ENCODE measurements around the gene PTGS1.
"Not testable (repeated sequence)": the region's sequence is repeated elsewhere in the genome, so short reads cannot be mapped to it uniquely, and the experiment has no call there.

The PTGS1 gene

GRCh38 chr9:122347348-122348287 is 23.2 kb upstream of the PTGS1 start:
- DNase-seq, result peak; percentile 57

DNA sequence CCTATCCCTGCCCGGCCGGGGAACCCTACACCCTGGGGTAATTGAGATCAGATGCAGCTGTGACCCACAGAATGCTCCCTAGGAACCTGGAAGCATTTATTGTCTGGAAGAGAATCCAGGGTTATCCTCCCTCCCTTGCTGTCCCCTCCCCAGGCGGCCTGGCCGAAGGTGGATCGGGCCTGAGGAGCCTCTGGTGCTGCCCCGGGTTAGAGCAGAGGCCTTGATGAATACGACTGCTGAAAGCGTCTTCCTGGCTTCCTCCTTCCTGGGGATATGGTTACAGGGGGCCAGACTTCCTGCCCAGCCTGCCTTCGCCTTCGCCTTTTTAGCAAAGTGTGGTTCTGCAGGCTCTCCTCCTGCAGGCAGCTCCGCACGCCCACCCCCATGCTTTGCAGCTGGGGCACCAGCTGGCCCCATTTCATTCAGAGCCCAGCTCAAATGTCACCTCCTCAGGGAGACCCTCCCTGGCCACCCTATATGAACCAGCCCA is 22.5 kb upstream of the PTGS1 start:
- no peak for DNase-seq

- no peak for DNase-seq
These were observed 22.0 kb upstream of the PTGS1 start for GRCh38 chr9:122348791-122349190.

GRCh38 chr9:122349201-122349600 is 21.6 kb upstream of the PTGS1 start:
- no peak for DNase-seq

GRCh38 chr9:122350577-122351355 is 20.1 kb upstream of the PTGS1 start:
- peak; percentile 83 for DNase-seq

DNA sequence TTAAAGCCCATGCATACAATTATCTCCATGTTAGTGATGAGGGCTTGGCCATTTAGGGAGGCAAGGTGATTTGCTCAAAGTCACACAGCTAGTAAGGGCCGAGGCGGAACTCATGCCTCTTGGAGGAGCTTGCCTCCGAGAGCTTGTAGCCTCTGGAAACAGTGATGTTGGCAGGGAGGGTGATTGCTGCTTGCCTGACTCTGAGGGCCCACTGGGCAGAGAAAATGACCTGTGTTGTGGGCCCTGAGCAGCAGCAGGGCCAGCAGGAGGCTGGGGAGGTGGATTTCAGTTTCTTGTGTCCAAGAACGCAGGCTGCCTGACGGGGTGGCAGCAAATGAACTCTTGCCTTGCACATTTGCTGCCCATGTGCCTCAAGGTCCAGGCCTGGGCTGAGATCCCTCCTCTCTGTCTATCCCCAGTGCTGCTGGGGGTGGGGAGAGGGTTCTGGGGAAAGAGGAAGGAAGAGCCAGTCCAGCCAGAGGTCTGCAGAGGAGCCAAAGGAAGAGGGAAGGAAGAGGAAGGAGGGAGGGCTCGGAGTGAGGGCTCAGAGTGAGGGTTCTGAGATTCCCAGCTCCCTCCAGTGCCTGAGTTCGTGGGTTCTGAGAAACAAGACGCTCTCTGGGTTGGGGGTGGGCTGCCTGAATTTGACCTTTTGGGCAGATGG is 16.2 kb upstream of the PTGS1 start:
- DNase-seq, result no peak

GRCh38 chr9:122355336-122355875 is 15.4 kb upstream of the PTGS1 start:
- DNase-seq, result no peak

DNA sequence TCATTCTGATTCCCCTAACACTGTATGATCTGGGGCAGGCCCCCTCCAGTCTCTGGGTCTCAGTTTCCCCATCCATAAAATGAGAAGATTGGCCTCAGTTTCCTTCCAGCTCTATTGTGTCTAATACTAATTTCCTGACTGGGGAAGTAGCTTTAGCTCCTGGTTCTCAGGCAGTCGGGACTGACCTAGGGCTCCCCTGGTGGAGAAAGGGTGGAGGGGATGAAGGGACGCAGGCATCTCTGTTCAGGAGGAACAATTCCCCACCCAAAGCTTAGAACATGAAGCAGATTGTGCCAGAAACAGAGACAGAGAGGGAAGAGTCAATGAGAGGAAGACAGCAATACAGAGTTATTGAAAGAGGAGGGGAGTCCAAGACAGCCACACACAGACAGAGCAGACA is 14.2 kb upstream of the PTGS1 start:
- DNase-seq, result peak; percentile 18

- DNase-seq, result no peak
These were observed 9.9 kb upstream of the PTGS1 start for GRCh38 chr9:122360891-122361290.

DNA sequence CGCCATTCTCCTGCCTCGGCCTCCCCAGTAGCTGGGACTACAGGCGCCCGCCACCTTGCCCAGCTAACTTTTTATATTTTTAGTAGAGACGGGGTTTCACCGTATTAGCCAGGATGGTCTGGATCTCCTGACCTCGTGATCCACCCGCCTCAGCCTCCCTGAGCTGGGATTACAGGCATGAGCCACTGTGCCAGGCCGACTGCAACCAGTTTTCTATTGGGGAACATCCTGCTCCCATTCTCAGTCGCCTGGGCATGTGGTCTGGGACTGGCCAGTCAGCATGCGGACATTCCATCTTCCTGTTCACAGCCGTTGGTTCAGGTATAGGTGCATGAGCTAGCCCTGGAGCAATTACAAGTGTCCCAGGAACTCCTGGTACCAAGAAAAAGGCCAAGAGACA is 7.7 kb upstream of the PTGS1 start:
- DNase-seq, result not testable (repeated sequence)

- no peak for DNase-seq
These were observed 6.6 kb upstream of the PTGS1 start for GRCh38 chr9:122364117-122364782.

GRCh38 chr9:122364783-122365150 is 6.1 kb upstream of the PTGS1 start:
- no peak for DNase-seq

GRCh38 chr9:122366074-122366660 is 4.7 kb upstream of the PTGS1 start:
- DNase-seq, result no peak

DNA sequence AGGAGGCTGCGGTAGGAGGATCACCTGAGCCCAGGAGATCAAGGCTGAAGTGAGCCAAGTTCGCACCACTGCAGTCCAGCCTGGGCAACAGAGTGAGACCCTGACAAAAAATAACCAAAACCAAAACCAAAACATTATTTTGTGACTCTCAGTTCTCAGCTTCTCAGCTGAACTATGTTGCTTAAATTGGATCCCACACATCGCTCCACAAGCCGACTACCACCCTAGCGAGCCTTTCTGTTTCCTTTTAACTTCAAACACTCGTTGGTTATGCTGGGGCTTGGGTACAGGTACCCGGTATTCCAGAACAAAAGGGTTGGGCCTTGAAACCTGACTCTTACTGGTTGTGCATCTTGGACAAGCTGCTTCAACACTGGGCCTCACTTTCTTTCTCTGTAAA is 3.8 kb upstream of the PTGS1 start:
- no peak for DNase-seq

- DNase-seq, result no peak
These were observed 2.9 kb upstream of the PTGS1 start for GRCh38 chr9:122367774-122368460.

DNA sequence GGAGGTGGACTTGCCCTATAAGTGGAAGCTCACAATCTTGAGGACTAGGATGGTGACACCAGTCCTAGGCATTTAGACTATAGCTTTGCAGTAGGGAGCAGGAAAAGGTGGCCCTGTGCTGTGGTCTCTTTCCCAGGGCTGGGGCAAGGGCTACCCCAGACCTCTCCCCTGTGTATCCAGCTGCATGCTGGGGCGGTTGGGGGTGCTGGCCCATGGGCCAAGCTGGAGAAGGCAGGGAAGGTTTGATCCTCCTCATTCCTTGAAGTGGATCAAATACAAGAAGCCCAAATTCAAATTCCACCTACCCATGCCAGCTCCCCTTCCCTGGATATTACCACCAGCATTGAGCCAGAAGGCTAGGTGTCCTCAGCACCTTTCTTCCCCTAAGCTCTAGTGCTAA is 2.2 kb upstream of the PTGS1 start:
- no peak for DNase-seq

- DNase-seq, result peak; percentile 14
These were observed 521 bp upstream of the PTGS1 start for GRCh38 chr9:122370303-122370702.

GRCh38 chr9:122371846-122372245 is 1.0 kb downstream of the PTGS1 start:
- DNase-seq, result no peak

DNA sequence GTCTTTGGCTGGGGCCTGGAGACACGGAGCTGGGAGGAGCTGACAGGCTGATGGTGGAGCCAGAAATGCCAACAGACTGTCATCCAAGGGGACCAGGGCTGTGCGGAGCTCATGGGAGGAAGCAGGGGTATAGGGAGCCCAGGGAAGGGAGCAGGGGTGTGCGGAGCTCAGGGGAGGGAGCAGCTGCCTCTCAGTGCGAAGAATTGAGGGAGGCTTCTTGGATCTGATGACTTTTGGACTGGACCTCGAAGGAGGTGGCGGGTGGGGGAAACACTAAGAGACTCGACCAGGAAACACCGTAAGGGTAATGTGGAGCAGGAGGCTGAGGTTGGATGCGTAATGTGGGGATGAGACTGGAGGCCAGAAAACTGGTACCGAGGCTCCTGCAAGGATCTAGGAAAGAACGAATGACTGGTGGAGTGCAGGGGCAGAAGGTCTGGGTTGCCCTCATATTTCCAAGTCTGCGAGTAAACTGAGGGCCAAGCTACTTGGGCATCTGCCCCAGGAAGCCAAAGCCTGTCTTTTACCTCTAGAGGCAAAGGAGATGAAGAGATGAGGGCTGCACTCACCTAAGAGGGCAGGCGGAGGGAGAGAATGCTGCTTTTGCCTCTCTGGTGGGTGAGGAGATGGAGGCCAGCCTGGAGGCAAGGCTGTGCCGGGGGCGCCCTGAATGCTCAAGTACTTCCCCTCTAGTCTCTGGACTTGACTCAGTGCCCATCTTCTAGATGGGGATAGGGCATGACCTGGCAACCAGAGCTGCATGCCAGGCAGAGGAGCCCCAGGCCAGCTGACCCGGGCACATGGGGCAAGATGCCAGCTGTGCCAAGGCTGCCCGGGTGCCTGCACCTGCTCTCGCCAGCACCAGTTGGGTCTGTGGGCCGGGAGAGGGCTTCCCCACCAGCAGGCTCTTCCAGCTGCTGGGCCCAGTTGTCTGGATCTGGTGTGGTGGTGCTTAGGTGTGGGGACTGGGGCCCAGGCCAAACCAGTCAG is 2.3 kb downstream of the PTGS1 start:
- no peak for DNase-seq

DNA sequence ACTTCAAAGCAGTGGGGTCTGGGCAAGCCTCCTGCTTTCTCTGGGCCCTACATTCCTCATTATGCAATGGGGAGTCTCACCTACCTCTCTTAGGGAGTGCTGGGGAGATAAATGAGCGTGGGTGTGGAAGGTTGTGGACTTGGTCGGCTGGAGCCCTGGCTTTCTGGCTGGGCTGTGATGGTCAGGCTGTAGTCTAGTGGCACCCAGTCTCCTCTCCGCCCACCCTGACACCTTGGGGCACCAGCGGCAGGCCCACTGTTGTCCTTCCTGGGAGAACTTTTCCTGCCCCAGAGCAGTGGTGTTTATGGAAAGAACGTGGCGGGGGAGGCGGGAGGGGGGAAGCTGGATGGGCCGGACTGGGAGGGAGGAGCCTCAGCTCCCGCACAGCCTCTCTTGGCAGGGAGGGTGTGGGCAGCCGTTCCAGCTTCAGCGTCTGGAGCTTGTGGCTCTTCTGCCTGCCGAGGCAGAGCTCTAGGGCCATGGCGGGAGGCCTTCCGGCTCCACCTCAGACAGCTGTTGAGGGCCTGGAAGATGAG is 4.1 kb downstream of the PTGS1 start:
- peak; percentile 13 for DNase-seq
